Gastrocnemius medialis (tissue), 4 donors: ENCODE results near the gene RMC1. TPM values are rescaled to one million over a fixed set of nuclear protein-coding genes. Genes with fewer than 3 reads are reported as not detected.

Source experiments
- ATAC-seq, 2 donors: fragments of 150-250 bp; one replicate each; pipeline ENCODE4 v1.9.1; 2016
- DNase-seq, 2 donors: peaks; one replicate each; pipeline ENCODE4 v3.0.0-alpha.2; 2019
- H3K27ac ChIP-seq, 4 donors: fragments of 200-600 bp; sonication (generic); 1 replicate in 1 of 4; 2 replicates in 3 of 4; pipeline ENCODE4 v1.5.1; 2016 to 2018; ENCODE audit warnings: mild to moderate bottlenecking in 2 of 4, moderate library complexity in 1 of 4
- H3K27me3 ChIP-seq, 3 donors: fragments of 200-600 bp; sonication (generic) in 2 of 3; 1 replicate in 1 of 3; 2 replicates in 2 of 3; pipeline versions ENCODE4 v1.5.1 to v1.6.0; 2016 to 2019; ENCODE audit warnings: mild to moderate bottlenecking in 1 of 3, moderate library complexity in 1 of 3
- H3K36me3 ChIP-seq, 2 donors: fragments of 200-600 bp; sonication (generic) in 1 of 2; one replicate each; pipeline ENCODE4 v1.5.1; 2017 to 2018
- H3K4me1 ChIP-seq, 2 donors: fragments of 200-600 bp; sonication (generic) in 1 of 2; one replicate each; pipeline ENCODE4 v1.5.1; 2016 to 2017; ENCODE audit warnings: mild to moderate bottlenecking in 2 of 2
- H3K4me3 ChIP-seq, 4 donors: fragments of 200-600 bp; sonication (generic) in 3 of 4; 1 replicate in 1 of 4; 2 replicates in 3 of 4; pipeline ENCODE4 v1.5.1; 2016 to 2019; ENCODE audit warnings: mild to moderate bottlenecking in 2 of 4
- H3K9me3 ChIP-seq, 3 donors: fragments of 200-600 bp; sonication (generic) in 2 of 3; 1 replicate in 1 of 3; 2 replicates in 2 of 3; pipeline ENCODE4 v1.5.1; 2016 to 2019
- POLR2A ChIP-seq, 2 donors: fragments of 450-650 bp; IDR thresholded peaks; one replicate each; pipeline ENCODE4 v1.6.1; 2017; ENCODE audit warnings: antibody characterized with exemption in 2 of 2, mild to moderate bottlenecking in 2 of 2, moderate library complexity in 2 of 2
- in situ Hi-C, 4 donors: fragments of 200-750 bp; cut with MboI; loops; one replicate each; pipeline versions ENCODE4 v1.15.0 to v1.8.0; 2017; ENCODE audit warnings: low sequenced_read_pairs in 4 of 4
- intact Hi-C: fragments of 100-400 bp; cut with DNase I; formaldehyde crosslinking; loops from one replicate; pipeline ENCODE4 v1.15.1; 2023; ENCODE audit warnings: low total_unique reads
- total RNA-seq, 4 donors: library from RNA; depleted of rRNA; stranded (reverse); fragments of >200 nt; gene quantifications; one replicate each; pipeline versions ENCODE4 v1.1.0 to v1.2.3, GENCODE V29; 2016
- TF ChIP-seq, protein P1 (sequence below), 5 experiments: fragments of 450-650 bp in 3 of 5; fragments of 200-600 bp in 2 of 5; sonication (generic) in 2 of 5; IDR thresholded peaks in 4 of 5; conservative IDR thresholded peaks in 1 of 5; 1 replicate in 4 of 5; 2 replicates in 1 of 5; pipeline ENCODE4 v1.5.1; 2016 to 2019; ENCODE audit warnings: antibody characterized with exemption in 5 of 5, mild to moderate bottlenecking in 3 of 5, moderate library complexity in 3 of 5

RMC1 gene
- total RNA-seq, 4 donors from 2014 or later: 20.1 to 27.3 (median 25.2) TPM

DNA sequence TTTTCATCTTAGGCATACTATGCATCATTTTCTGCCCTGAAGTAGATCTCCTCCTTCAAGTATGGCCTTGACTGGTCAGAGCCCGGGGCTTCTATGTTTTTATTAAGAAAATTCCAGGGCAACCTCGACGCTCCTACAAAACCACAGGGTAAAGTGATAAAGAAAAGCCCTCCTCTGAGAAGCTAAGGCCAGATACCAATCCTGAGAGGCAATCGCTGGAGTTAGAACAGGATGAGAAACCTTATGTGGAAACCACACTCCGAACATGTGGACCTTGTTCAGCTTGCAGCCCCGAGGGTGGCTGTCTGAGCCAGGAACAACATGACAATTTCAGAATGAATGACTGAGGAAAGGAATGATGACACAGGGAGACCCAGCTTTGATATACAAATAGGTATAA is 35.6 kb downstream of the RMC1 start:
- Histone ChIP-seq H3K4me1 (no peaks in the 10 kb centered on the region), H3K36me3 (peaks cover 5 to 100% of the 10 kb centered on the region in 2 donors), H3K27me3 (no peaks in the 10 kb centered on the region), H3K4me3 (no peak overlapping the region), H3K9me3 (no peaks in the 10 kb centered on the region), H3K27ac (no peak overlapping the region)
- DNase-seq (no peak), ATAC-seq (no peak)
- TF ChIP-seq, protein P1, sequence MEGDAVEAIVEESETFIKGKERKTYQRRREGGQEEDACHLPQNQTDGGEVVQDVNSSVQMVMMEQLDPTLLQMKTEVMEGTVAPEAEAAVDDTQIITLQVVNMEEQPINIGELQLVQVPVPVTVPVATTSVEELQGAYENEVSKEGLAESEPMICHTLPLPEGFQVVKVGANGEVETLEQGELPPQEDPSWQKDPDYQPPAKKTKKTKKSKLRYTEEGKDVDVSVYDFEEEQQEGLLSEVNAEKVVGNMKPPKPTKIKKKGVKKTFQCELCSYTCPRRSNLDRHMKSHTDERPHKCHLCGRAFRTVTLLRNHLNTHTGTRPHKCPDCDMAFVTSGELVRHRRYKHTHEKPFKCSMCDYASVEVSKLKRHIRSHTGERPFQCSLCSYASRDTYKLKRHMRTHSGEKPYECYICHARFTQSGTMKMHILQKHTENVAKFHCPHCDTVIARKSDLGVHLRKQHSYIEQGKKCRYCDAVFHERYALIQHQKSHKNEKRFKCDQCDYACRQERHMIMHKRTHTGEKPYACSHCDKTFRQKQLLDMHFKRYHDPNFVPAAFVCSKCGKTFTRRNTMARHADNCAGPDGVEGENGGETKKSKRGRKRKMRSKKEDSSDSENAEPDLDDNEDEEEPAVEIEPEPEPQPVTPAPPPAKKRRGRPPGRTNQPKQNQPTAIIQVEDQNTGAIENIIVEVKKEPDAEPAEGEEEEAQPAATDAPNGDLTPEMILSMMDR (IDR thresholded peaks at IDR 0.05 in 4 of 5, conservative IDR thresholded peaks at IDR 0.05 in 1 of 5): no peak
- in situ Hi-C loops: no loop called here
- intact Hi-C loops: no loop called here

DNA sequence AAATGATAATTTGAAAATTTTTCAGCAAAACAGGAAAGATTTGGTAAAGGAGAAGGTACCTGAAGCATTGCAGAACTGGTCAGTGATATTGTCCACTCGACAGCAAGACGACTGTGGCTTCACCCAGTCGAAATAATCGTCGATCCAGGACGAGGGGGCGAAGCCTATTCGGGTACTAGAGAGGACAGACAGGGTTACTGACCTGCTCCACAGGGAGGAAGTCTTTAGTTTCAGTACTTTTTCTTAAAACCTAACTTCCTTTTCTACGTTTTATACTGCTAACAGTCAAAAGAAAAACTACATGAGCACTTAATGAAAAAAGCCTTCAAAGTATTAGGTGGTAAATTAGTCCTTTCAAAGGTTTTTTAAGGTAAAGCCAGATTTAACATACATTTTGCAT is 36.0 kb downstream of the RMC1 start:
- Histone ChIP-seq H3K4me3 (no peak overlapping the region), H3K4me1 (no peaks in the 10 kb centered on the region), H3K36me3 (peaks cover 9 to 100% of the 10 kb centered on the region in 2 donors), H3K27ac (no peak overlapping the region), H3K27me3 (no peaks in the 10 kb centered on the region), H3K9me3 (no peaks in the 10 kb centered on the region)
- no peak for DNase-seq
- ATAC-seq: no peak
- intact Hi-C loops: no loop called here
- in situ Hi-C loops: no loop called here
- TF ChIP-seq, protein P1 (IDR thresholded peaks at IDR 0.05 in 4 of 5, conservative IDR thresholded peaks at IDR 0.05 in 1 of 5): no peak
- no peak for TF ChIP-seq POLR2A (IDR thresholded peaks at IDR 0.05)

DNA sequence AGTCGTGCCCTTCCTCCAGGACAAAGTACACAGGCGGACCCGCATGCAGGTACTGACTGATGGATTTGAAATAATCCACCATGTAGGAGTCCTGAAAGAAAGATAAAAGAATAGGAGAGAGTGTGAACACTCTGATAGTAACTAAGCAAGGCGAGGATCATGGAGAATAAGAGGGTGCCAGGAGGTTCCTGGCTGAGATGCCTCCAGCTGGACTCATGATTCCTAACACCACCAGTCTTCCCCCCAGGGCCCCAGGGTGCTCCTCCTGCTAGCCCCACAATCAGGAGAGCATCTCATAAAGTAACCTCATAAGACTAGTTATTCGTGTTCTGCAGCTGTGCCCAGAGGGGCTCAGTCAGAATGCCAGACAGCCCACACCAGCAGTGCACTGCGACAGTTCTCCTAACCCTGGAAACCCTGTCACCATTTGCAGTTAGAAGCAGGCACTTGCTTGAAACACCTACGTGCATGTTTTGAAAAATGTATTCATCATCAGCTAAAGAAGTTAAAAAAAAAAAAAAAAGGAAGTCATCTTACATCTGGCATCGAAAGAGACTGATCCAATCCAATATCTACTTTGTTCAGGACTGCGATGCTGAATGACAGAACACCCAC is 36.7 kb downstream of the RMC1 start:
- Histone ChIP-seq H3K36me3 (peaks cover 11 to 100% of the 10 kb centered on the region in 2 donors), H3K4me1 (no peaks in the 10 kb centered on the region), H3K27me3 (no peaks in the 10 kb centered on the region), H3K4me3 (no peak overlapping the region), H3K27ac (no peak overlapping the region), H3K9me3 (no peaks in the 10 kb centered on the region)
- DNase-seq (no peak), ATAC-seq (no peak)
- in situ Hi-C loops: no loop called here
- TF ChIP-seq, protein P1 (IDR thresholded peaks at IDR 0.05 in 4 of 5, conservative IDR thresholded peaks at IDR 0.05 in 1 of 5): no peak
- no peak for TF ChIP-seq POLR2A (IDR thresholded peaks at IDR 0.05)
- intact Hi-C loops: no loop called here

DNA sequence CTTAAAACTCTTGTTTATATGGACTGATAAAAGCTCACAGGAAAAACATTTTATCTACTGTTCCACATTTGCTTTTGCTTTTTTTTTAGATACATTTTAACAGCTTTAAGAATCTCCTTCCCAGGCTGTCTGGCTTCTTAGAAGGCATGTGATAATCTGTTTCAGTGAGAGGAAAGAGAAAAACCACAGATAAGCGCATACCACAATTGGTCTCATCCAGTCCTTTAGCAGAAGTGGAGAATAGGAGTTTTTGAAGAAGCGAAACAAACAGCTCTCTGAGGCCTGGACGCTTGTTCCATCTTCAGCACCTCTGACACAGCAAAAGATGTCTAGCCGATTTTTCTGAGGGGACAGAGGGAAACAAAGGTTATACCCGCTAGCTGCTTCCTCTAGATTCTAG is 37.6 kb downstream of the RMC1 start:
- no peak overlapping the region for H3K27ac ChIP-seq

More for the DNA sequence above, 37.6 kb downstream of the RMC1 start:
- no peak for DNase-seq
- Histone ChIP-seq H3K4me3 (no peak overlapping the region), H3K9me3 (no peaks in the 10 kb centered on the region), H3K4me1 (no peaks in the 10 kb centered on the region), H3K27me3 (no peaks in the 10 kb centered on the region), H3K36me3 (peaks cover 11 to 99% of the 10 kb centered on the region in 2 donors)
- in situ Hi-C loops: no loop called here
- ATAC-seq: no peak
- TF ChIP-seq POLR2A (IDR thresholded peaks at IDR 0.05): no peak
- TF ChIP-seq, protein P1 (IDR thresholded peaks at IDR 0.05 in 4 of 5, conservative IDR thresholded peaks at IDR 0.05 in 1 of 5): no peak
- intact Hi-C loops: no loop called here
